Caco-2 (cell line): Measurements from ENCODE around the gene SHROOM4. TPM values are rescaled to one million over a fixed set of nuclear protein-coding genes. Genes with fewer than 3 reads are reported as not detected.

Experiments
- BruUV-seq: library from RNA; stranded (reverse); fragments of 400-500 nt; replicated peaks from 2 replicates; lab custom pipeline; 2021; lab: Mats Ljungman, UMichigan
- CTCF ChIA-PET: fragments of 300-600 bp; sonication (Branson Sonifier 250); formaldehyde crosslinking; loops from one replicate; lab custom pipeline; 2022; ENCODE audit warnings: antibody characterized with exemption; lab: Charles Lee
- POLR2A ChIA-PET: fragments of 300-600 bp; sonication (Branson Sonifier 250); formaldehyde crosslinking; loops from one replicate; lab custom pipeline; 2022; ENCODE audit warnings: antibody characterized with exemption; lab: Charles Lee
- DNase-seq, 2 experiments: peaks; one replicate each; pipeline versions ENCODE4 v3.0.0 to v3.0.0-alpha.2; 2020 to 2022
- H3K27me3 ChIP-seq: replicated peaks from 2 replicates; pipeline ENCODE4 v1.6.0; 2011; ENCODE audit warnings: low read length; ENCODE audit not compliant: control insufficient read depth, insufficient read depth
- H3K36me3 ChIP-seq: 2 replicates; pipeline ENCODE4 v1.5.1; 2011; ENCODE audit warnings: low read length; ENCODE audit not compliant: control insufficient read depth, insufficient read depth
- H3K4me1 ChIP-seq: fragments of 250-450 bp; sonication (Bioruptor Pico); 2 replicates; pipeline ENCODE4 v1.5.1; 2020; ENCODE audit warnings: mild to moderate bottlenecking
- H3K4me3 ChIP-seq: 2 replicates; pipeline ENCODE4 v1.5.1; 2011; ENCODE audit warnings: low read depth, mild to moderate bottlenecking, control low read depth, low read length
- H3K9me3 ChIP-seq: fragments of 250-450 bp; sonication (Bioruptor Pico); 2 replicates; pipeline ENCODE4 v1.5.1; 2020; ENCODE audit warnings: mild to moderate bottlenecking, moderate library complexity
- H3K27ac Mint-ChIP-seq: one replicate; pipeline ENCODE4 v1.8.0; 2022; ENCODE audit warnings: mixed read lengths; ENCODE audit not compliant: unreplicated experiment
- H3K27me3 Mint-ChIP-seq: one replicate; pipeline ENCODE4 v1.8.0; 2022; ENCODE audit warnings: mixed read lengths; ENCODE audit not compliant: insufficient read depth, unreplicated experiment
- H3K36me3 Mint-ChIP-seq: one replicate; pipeline ENCODE4 v1.8.0; 2022; ENCODE audit warnings: mild to moderate bottlenecking, mixed read lengths; ENCODE audit not compliant: insufficient read depth, unreplicated experiment
- H3K4me1 Mint-ChIP-seq: one replicate; pipeline ENCODE4 v1.8.0; 2022; ENCODE audit warnings: low read depth, mixed read lengths; ENCODE audit not compliant: unreplicated experiment
- H3K4me3 Mint-ChIP-seq: one replicate; pipeline ENCODE4 v1.8.0; 2022; ENCODE audit warnings: mild to moderate bottlenecking, moderate library complexity, mixed read lengths; ENCODE audit not compliant: unreplicated experiment
- H3K9me3 Mint-ChIP-seq: one replicate; pipeline ENCODE4 v1.8.0; 2022; ENCODE audit warnings: mixed read lengths; ENCODE audit not compliant: unreplicated experiment
- CTCF ChIP-seq, 2 experiments: fragments of 200-600 bp in 1 of 2; IDR thresholded peaks; 1 replicate in 1 of 2; 2 replicates in 1 of 2; pipeline versions ENCODE4 v1.5.1 to v1.8.0; 2011 to 2022; ENCODE audit warnings: antibody characterized with exemption in 1 of 2, control low read depth in 1 of 2, inconsistent platforms in 1 of 2, low read depth in 1 of 2, low read length in 1 of 2, mild to moderate bottlenecking in 1 of 2, moderate library complexity in 1 of 2; ENCODE audit not compliant: insufficient read depth in 1 of 2, severe bottlenecking in 1 of 2, unreplicated experiment in 1 of 2
- intact Hi-C: fragments of 100-400 bp; cut with micrococcal nuclease; formaldehyde crosslinking; loops from one replicate; pipeline ENCODE4 v1.10.0; 2022; ENCODE audit not compliant: unreplicated experiment
- total RNA-seq: library from RNA; stranded (reverse); gene quantifications from 2 replicates; pipeline ENCODE4 v1.2.3, GENCODE V29; 2022

Gene SHROOM4
- total RNA-seq, 1 experiment from 2014 or later, result 0.09 TPM

GRCh38 chrX:50565718-50566117 lies 248.3 kb downstream of the SHROOM4 start:
- H3K36me3 Mint-ChIP-seq, result no peaks in the 10 kb centered on the region
- Histone ChIP-seq H3K36me3 (no peaks in the 10 kb centered on the region), H3K4me1 (no peaks in the 10 kb centered on the region), H3K27me3 (no peaks in the 10 kb centered on the region), H3K9me3 (no peaks in the 10 kb centered on the region), H3K4me3 (no peak overlapping the region)
- peaks cover under 1% of the 10 kb centered on the region for H3K9me3 Mint-ChIP-seq
- TF ChIP-seq CTCF (IDR thresholded peaks at IDR 0.05; ENCODE audit: insufficient read depth in 1 of 2, low read depth in 1 of 2, low read length in 1 of 2, severe bottlenecking in 1 of 2, unreplicated experiment in 1 of 2), result no peak
- BruUV-seq, result no TSS peak
- no peaks in the 10 kb centered on the region for H3K27me3 Mint-ChIP-seq
- ChIA-PET CTCF (no interaction called here), POLR2A (no interaction called here)
- no peak overlapping the region for H3K4me3 Mint-ChIP-seq
- DNase-seq, result no peak
- intact Hi-C loops, result no loop called here
- no peaks in the 10 kb centered on the region for H3K4me1 Mint-ChIP-seq
- no peak overlapping the region for H3K27ac Mint-ChIP-seq

Other genes starting within 250 kb of the SHROOM4 start
- not detected in 2 replicates for gene BMP15, start 96.5 kb upstream of the SHROOM4 start, total RNA-seq